Memory B cell (primary cell): Measurements from ENCODE around the gene MYADML2.

Source experiments
- ATAC-seq: fragments of 150-1000 bp; cut with Tn5 transposase; 2 replicates; pipeline ENCODE4 v1.10.0; 2021; ENCODE audit warnings: low read depth, mild to moderate bottlenecking, moderate library complexity
- DNase-seq, 2 donors: peaks; one replicate each; pipeline ENCODE4 v3.0.0; 2022; ENCODE audit warnings: low spot score in 2 of 2
- H3K27ac Mint-ChIP-seq: one replicate; pipeline ENCODE4 v1.8.0; 2022; ENCODE audit warnings: mild to moderate bottlenecking, moderate library complexity, mixed read lengths
- H3K27me3 Mint-ChIP-seq: one replicate; pipeline ENCODE4 v1.8.0; 2022; ENCODE audit warnings: mixed read lengths
- H3K36me3 Mint-ChIP-seq: one replicate; pipeline ENCODE4 v1.8.0; 2022; ENCODE audit warnings: mild to moderate bottlenecking, mixed read lengths
- H3K4me1 Mint-ChIP-seq: one replicate; pipeline ENCODE4 v1.8.0; 2022; ENCODE audit warnings: mixed read lengths
- H3K4me3 Mint-ChIP-seq: one replicate; pipeline ENCODE4 v1.8.0; 2022; ENCODE audit warnings: mild to moderate bottlenecking, moderate library complexity, mixed read lengths
- H3K9me3 Mint-ChIP-seq: one replicate; pipeline ENCODE4 v1.8.0; 2022; ENCODE audit warnings: mixed read lengths

The MYADML2 gene

GRCh38 chr17:81942167-81942553, 4.9 kb downstream of the MYADML2 start:
- DNase-seq, result no peak
- H3K36me3 Mint-ChIP-seq, result no peaks in the 10 kb centered on the region
- no peak for ATAC-seq

GRCh38 chr17:81941484-81942166, 5.4 kb downstream of the MYADML2 start:
- H3K4me3 Mint-ChIP-seq, result no peak overlapping the region
- ATAC-seq (no peak), DNase-seq (no peak)
- peaks cover 1% of the 10 kb centered on the region for H3K4me1 Mint-ChIP-seq
- H3K27me3 Mint-ChIP-seq, result peaks cover 6% of the 10 kb centered on the region
- no peak overlapping the region for H3K27ac Mint-ChIP-seq
- H3K36me3 Mint-ChIP-seq, result no peaks in the 10 kb centered on the region
- H3K9me3 Mint-ChIP-seq, result no peaks in the 10 kb centered on the region

More at GRCh38 chr17:81942167-81942553, 4.9 kb downstream of the MYADML2 start:
- Mint-ChIP-seq H3K4me3 (no peak overlapping the region), H3K27me3 (peaks cover 9% of the 10 kb centered on the region), H3K4me1 (no peaks in the 10 kb centered on the region), H3K9me3 (no peaks in the 10 kb centered on the region), H3K27ac (no peak overlapping the region)

GRCh38 chr17:81940538-81941483, 6.2 kb downstream of the MYADML2 start:
- Mint-ChIP-seq H3K4me1 (peaks cover 4% of the 10 kb centered on the region), H3K27me3 (peaks cover 6% of the 10 kb centered on the region), H3K27ac (no peak overlapping the region), H3K9me3 (no peaks in the 10 kb centered on the region), H3K4me3 (no peak overlapping the region), H3K36me3 (no peaks in the 10 kb centered on the region)
- DNase-seq (no peak), ATAC-seq (no peak)

- Mint-ChIP-seq H3K27me3 (peaks cover 6% of the 10 kb centered on the region), H3K4me3 (no peak overlapping the region), H3K27ac (no peak overlapping the region), H3K9me3 (no peaks in the 10 kb centered on the region), H3K4me1 (peaks cover 5% of the 10 kb centered on the region), H3K36me3 (no peaks in the 10 kb centered on the region)
- ATAC-seq (no peak), DNase-seq (no peak)
These were observed 7.1 kb downstream of the MYADML2 start for GRCh38 chr17:81939881-81940385.

- H3K4me3 Mint-ChIP-seq, result no peak overlapping the region
- peaks cover 4% of the 10 kb centered on the region for H3K27me3 Mint-ChIP-seq
These were observed 7.8 kb downstream of the MYADML2 start for GRCh38 chr17:81939218-81939617.

GRCh38 chr17:81935709-81936084, 11.3 kb downstream of the MYADML2 start:
- Mint-ChIP-seq H3K27ac (no peak overlapping the region), H3K4me1 (peaks cover 5% of the 10 kb centered on the region), H3K9me3 (no peaks in the 10 kb centered on the region), H3K27me3 (peaks cover 6% of the 10 kb centered on the region), H3K36me3 (no peaks in the 10 kb centered on the region), H3K4me3 (peak overlapping the region; percentile 11)
- ATAC-seq, result no peak
- DNase-seq, result no peak

More at GRCh38 chr17:81939218-81939617, 7.8 kb downstream of the MYADML2 start:
- no peaks in the 10 kb centered on the region for H3K9me3 Mint-ChIP-seq
- DNase-seq (no peak), ATAC-seq (no peak)
- peaks cover 5% of the 10 kb centered on the region for H3K4me1 Mint-ChIP-seq
- H3K36me3 Mint-ChIP-seq, result no peaks in the 10 kb centered on the region
- H3K27ac Mint-ChIP-seq, result no peak overlapping the region

GRCh38 chr17:81934850-81935708, 12.0 kb downstream of the MYADML2 start:
- Mint-ChIP-seq H3K36me3 (no peaks in the 10 kb centered on the region), H3K27me3 (peaks cover 2% of the 10 kb centered on the region), H3K4me3 (peak overlapping the region; percentile 11), H3K9me3 (no peaks in the 10 kb centered on the region), H3K4me1 (peaks cover 5% of the 10 kb centered on the region), H3K27ac (no peak overlapping the region)
- DNase-seq (no peak), ATAC-seq (no peak)

- Mint-ChIP-seq H3K27ac (no peak overlapping the region), H3K4me3 (no peak overlapping the region), H3K27me3 (peaks cover 2% of the 10 kb centered on the region), H3K36me3 (no peaks in the 10 kb centered on the region), H3K9me3 (no peaks in the 10 kb centered on the region), H3K4me1 (peaks cover 5% of the 10 kb centered on the region)
- no peak for DNase-seq
- no peak for ATAC-seq
These were observed 12.8 kb downstream of the MYADML2 start for GRCh38 chr17:81934098-81934757.

GRCh38 chr17:81933178-81933699, 13.8 kb downstream of the MYADML2 start:
- Mint-ChIP-seq H3K4me1 (peaks cover 7% of the 10 kb centered on the region), H3K9me3 (no peaks in the 10 kb centered on the region), H3K27ac (no peak overlapping the region), H3K36me3 (no peaks in the 10 kb centered on the region), H3K4me3 (no peak overlapping the region), H3K27me3 (peaks cover 4% of the 10 kb centered on the region)
- no peak for DNase-seq
- no peak for ATAC-seq

GRCh38 chr17:81932333-81932983, 14.6 kb downstream of the MYADML2 start:
- ATAC-seq (no peak), DNase-seq (no peak)
- Mint-ChIP-seq H3K27me3 (peaks cover 4% of the 10 kb centered on the region), H3K9me3 (no peaks in the 10 kb centered on the region), H3K27ac (no peak overlapping the region), H3K4me3 (no peak overlapping the region), H3K36me3 (no peaks in the 10 kb centered on the region), H3K4me1 (peaks cover 7% of the 10 kb centered on the region)

- H3K9me3 Mint-ChIP-seq, result no peaks in the 10 kb centered on the region
- no peak overlapping the region for H3K27ac Mint-ChIP-seq
- no peak overlapping the region for H3K4me3 Mint-ChIP-seq
- ATAC-seq (no peak), DNase-seq (no peak)
- peaks cover 7% of the 10 kb centered on the region for H3K4me1 Mint-ChIP-seq
- no peaks in the 10 kb centered on the region for H3K36me3 Mint-ChIP-seq
- peaks cover 4% of the 10 kb centered on the region for H3K27me3 Mint-ChIP-seq
These were observed 15.3 kb downstream of the MYADML2 start for GRCh38 chr17:81931557-81932332.

- peak overlapping the region; percentile 8 for H3K27ac Mint-ChIP-seq
- H3K4me1 Mint-ChIP-seq, result peaks cover 9% of the 10 kb centered on the region
- ATAC-seq (no peak), DNase-seq (no peak)
- no peak overlapping the region for H3K4me3 Mint-ChIP-seq
- no peaks in the 10 kb centered on the region for H3K36me3 Mint-ChIP-seq
- H3K9me3 Mint-ChIP-seq, result no peaks in the 10 kb centered on the region
- peaks cover 4% of the 10 kb centered on the region for H3K27me3 Mint-ChIP-seq
These were observed 15.9 kb downstream of the MYADML2 start for GRCh38 chr17:81931189-81931556.
